Measurements from ENCODE around the gene RPL36AL.

GRCh38 chr14:49574038-49574437 lies 46.4 kb downstream of the RPL36AL start:
- TF ChIP-seq EP300 (IDR thresholded peaks at IDR 0.05), result no peak
- no peak for TF ChIP-seq POLR2A (IDR thresholded peaks at IDR 0.05)

Measured in upper lobe of left lung (tissue), 4 donors.